ENCODE data around the gene LDLRAD2. TPM values are rescaled to one million over a fixed set of nuclear protein-coding genes. Genes with fewer than 3 reads are reported as not detected.
"Not testable (repeated sequence)": the region's sequence is repeated elsewhere in the genome, so short reads cannot be mapped to it uniquely, and the experiment has no call there.

Gene LDLRAD2
- total and polyA plus RNA-seq, 9 of the 15 experiments (the other 6 are each of a cell fraction or from before 2014, with no cell fraction given) = 0.45 to 0.48 TPM; not detected in 7

- intact Hi-C loops (cut with micrococcal nuclease) = not testable (repeated sequence)
- WGBS (ENCODE audit: insufficient coverage, low coverage, missing lambda C conversion rate) = 58% methylated on average over 5 of the region's 5 CpGs
These were observed 35.1 kb upstream of the LDLRAD2 start for GRCh38 chr1:21776925-21777324.

GRCh38 chr1:21778405-21778727 lies 33.7 kb upstream of the LDLRAD2 start:
- Histone ChIP-seq H3K4me3 (no peak overlapping the region), H3K9me3 (replicated peaks; ENCODE audit: control insufficient read depth, insufficient read depth, low read depth, low read length) (no peaks in the 10 kb centered on the region), H3K4me2 (ENCODE audit: insufficient read depth, low read length) (no peak overlapping the region), H3K79me2 (ENCODE audit: control insufficient read depth, insufficient read depth, low read length) (peaks cover 96% of the 10 kb centered on the region), H3K4me1 (replicated peaks in 1 of 2; ENCODE audit: control insufficient read depth in 2 of 2, insufficient read depth in 2 of 2, low read length in 2 of 2) (peaks cover 13 to 19% of the 10 kb centered on the region in 2 experiments), H3K9ac (ENCODE audit: insufficient read depth in 1 of 2, low read depth in 2 of 2, low read length in 2 of 2) (no peak overlapping the region), H2AFZ (ENCODE audit: low read depth, low read length) (no peak overlapping the region), H3K27me3 (ENCODE audit: control insufficient read depth in 2 of 2, insufficient read depth in 2 of 2, low read length in 2 of 2) (no peaks in the 10 kb centered on the region), H4K20me1 (replicated peaks; ENCODE audit: control insufficient read depth, insufficient read depth, low read length) (peaks cover 7% of the 10 kb centered on the region; the same call in 1 of the 2 replicates), H3K9me1 (ENCODE audit: control insufficient read depth, insufficient read depth, low read length) (no peaks in the 10 kb centered on the region), H3K36me3 (ENCODE audit: control insufficient read depth, insufficient read depth, low read length) (peaks cover 27% of the 10 kb centered on the region), H3K27ac (ENCODE audit: extremely low read depth, low read depth, low read length) (peak overlapping the region; percentile 3; the same call in 1 of the 3 replicates)
- TF ChIP-seq, protein P1, sequence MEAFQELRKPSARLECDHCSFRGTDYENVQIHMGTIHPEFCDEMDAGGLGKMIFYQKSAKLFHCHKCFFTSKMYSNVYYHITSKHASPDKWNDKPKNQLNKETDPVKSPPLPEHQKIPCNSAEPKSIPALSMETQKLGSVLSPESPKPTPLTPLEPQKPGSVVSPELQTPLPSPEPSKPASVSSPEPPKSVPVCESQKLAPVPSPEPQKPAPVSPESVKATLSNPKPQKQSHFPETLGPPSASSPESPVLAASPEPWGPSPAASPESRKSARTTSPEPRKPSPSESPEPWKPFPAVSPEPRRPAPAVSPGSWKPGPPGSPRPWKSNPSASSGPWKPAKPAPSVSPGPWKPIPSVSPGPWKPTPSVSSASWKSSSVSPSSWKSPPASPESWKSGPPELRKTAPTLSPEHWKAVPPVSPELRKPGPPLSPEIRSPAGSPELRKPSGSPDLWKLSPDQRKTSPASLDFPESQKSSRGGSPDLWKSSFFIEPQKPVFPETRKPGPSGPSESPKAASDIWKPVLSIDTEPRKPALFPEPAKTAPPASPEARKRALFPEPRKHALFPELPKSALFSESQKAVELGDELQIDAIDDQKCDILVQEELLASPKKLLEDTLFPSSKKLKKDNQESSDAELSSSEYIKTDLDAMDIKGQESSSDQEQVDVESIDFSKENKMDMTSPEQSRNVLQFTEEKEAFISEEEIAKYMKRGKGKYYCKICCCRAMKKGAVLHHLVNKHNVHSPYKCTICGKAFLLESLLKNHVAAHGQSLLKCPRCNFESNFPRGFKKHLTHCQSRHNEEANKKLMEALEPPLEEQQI (IDR thresholded peaks at IDR 0.05) = no peak
- TF ChIP-seq KAT7 (CRISPR knock-in tag; IDR thresholded peaks at IDR 0.05; ENCODE audit: borderline replicate concordance) = 0 out of 2 replicates have a peak, but pooled peaks have one; percentile 16
- in situ Hi-C loops (cut with MboI) (no loop called here), intact Hi-C loops (cut with micrococcal nuclease) (no loop called here)
- FAIRE-seq = no peak
- no peak for ATAC-seq
- no peak for DNase-seq (ENCODE audit: extremely low read depth in 1 of 4, low spot score in 3 of 4)
- WGBS (ENCODE audit: insufficient coverage, low coverage, missing lambda C conversion rate) = 88% methylated on average over 2 of the region's 2 CpGs
- ChIA-PET POLR2A (interaction anchor here (0.6 to 1.3 kb wide), 4 partner anchors 14 to 275 kb away, joined by 3 read pairs; no protein-coding TSS in a partner anchor), CTCF (ENCODE audit: low intra/inter-chr PET ratio) (no interaction called here)
- no TSS peak for BruUV-seq (replicated peaks)

More at GRCh38 chr1:21776925-21777324, 35.1 kb upstream of the LDLRAD2 start:
- CTCF ChIA-PET (ENCODE audit: low intra/inter-chr PET ratio); FAIRE-seq; H3K27ac ChIP-seq (ENCODE audit: extremely low read depth, low read depth, low read length); DNase-seq (ENCODE audit: extremely low read depth in 1 of 4, low spot score in 3 of 4); H3K4me2 ChIP-seq (ENCODE audit: insufficient read depth, low read length); BruUV-seq (replicated peaks); H3K9ac ChIP-seq (ENCODE audit: insufficient read depth in 1 of 2, low read depth in 2 of 2, low read length in 2 of 2); H3K27me3 ChIP-seq (ENCODE audit: control insufficient read depth in 2 of 2, insufficient read depth in 2 of 2, low read length in 2 of 2); H3K4me3 ChIP-seq; H3K9me1 ChIP-seq (ENCODE audit: control insufficient read depth, insufficient read depth, low read length); H2AFZ ChIP-seq (ENCODE audit: low read depth, low read length); in situ Hi-C loops (cut with MboI); H4K20me1 ChIP-seq (replicated peaks; ENCODE audit: control insufficient read depth, insufficient read depth, low read length); H3K9me3 ChIP-seq (replicated peaks; ENCODE audit: control insufficient read depth, insufficient read depth, low read depth, low read length); ATAC-seq: not testable (repeated sequence)
- peak; percentile 88 for TF ChIP-seq ZNF121 (CRISPR knock-in tag; conservative IDR thresholded peaks at IDR 0.05)
- TF ChIP-seq BCOR (IDR thresholded peaks at IDR 0.05) = 0 out of 2 replicates have a peak, but pooled peaks have one; percentile 26
- TF ChIP-seq, protein P2, sequence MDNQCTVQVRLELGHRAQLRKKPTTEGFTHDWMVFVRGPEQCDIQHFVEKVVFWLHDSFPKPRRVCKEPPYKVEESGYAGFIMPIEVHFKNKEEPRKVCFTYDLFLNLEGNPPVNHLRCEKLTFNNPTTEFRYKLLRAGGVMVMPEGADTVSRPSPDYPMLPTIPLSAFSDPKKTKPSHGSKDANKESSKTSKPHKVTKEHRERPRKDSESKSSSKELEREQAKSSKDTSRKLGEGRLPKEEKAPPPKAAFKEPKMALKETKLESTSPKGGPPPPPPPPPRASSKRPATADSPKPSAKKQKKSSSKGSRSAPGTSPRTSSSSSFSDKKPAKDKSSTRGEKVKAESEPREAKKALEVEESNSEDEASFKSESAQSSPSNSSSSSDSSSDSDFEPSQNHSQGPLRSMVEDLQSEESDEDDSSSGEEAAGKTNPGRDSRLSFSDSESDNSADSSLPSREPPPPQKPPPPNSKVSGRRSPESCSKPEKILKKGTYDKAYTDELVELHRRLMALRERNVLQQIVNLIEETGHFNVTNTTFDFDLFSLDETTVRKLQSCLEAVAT (IDR thresholded peaks at IDR 0.05) = 0 out of 4 replicates have a peak, but pooled peaks of 1 of the 2 experiments have one; percentile 19
- peaks cover 27% of the 10 kb centered on the region for H3K36me3 ChIP-seq (ENCODE audit: control insufficient read depth, insufficient read depth, low read length)
- POLR2A ChIA-PET = interaction anchor here (0.6 to 1.4 kb wide), 5 partner anchors 8 to 27 kb away, joined by 3 to 6 read pairs (median 3); no protein-coding TSS in a partner anchor
- H3K4me1 ChIP-seq (replicated peaks in 1 of 2; ENCODE audit: control insufficient read depth in 2 of 2, insufficient read depth in 2 of 2, low read length in 2 of 2) = peaks cover 5 to 19% of the 10 kb centered on the region in 2 experiments
- H3K79me2 ChIP-seq (ENCODE audit: control insufficient read depth, insufficient read depth, low read length) = peaks cover 99% of the 10 kb centered on the region

Measured in K562 (cell line).